ENCODE measurements around the gene STAT5B.
"Not testable (repeated sequence)": the region's sequence is repeated elsewhere in the genome, so short reads cannot be mapped to it uniquely, and the experiment has no call there.

STAT5B gene

DNA sequence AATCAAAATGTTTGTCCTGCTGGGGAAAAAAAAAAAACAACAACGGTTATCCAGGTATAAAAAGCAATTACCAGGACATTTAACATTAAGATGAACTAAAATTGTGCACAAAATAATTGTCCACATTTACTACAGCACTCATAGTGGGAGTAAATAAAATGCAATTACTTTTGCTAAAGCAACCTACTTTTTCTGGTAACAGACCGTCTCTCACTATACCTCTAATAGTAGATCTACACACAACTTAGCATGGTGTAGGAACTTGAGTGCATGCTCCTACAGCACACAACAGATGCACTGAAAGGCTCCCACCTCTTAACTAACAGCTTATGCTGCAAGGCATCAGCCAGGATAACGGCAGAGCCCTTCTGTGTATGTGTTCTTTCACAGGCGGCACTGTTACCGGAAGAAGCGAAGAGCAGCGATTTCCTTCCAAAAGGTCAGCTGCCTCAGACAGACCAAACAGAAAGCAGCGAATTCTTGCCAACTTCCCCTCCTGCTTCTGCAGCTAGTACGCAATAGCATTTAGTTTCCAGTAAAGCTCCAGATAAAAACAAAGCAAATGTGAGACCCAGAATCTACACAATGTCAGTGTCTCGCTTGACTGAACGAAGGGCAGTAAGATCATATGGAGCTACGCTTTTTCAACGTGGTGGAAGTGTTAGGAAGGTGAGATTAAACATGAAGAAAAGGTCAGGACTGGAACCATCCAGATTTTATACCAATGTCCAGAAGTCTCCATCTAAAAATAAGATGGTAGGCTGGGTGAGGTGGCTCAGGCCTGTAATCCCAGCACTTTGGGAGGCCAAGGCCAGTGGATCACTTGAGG lies 27.6 kb downstream of the STAT5B start:
- no peak overlapping the region for H3K4me3 ChIP-seq (ENCODE audit: low read depth, low read length)
- DNase-seq (ENCODE audit: low read depth): peak; percentile 36
- in situ Hi-C loops (cut with HindIII; ENCODE audit: low sequenced_read_pairs): no loop called here
- TF ChIP-seq, protein P1, sequence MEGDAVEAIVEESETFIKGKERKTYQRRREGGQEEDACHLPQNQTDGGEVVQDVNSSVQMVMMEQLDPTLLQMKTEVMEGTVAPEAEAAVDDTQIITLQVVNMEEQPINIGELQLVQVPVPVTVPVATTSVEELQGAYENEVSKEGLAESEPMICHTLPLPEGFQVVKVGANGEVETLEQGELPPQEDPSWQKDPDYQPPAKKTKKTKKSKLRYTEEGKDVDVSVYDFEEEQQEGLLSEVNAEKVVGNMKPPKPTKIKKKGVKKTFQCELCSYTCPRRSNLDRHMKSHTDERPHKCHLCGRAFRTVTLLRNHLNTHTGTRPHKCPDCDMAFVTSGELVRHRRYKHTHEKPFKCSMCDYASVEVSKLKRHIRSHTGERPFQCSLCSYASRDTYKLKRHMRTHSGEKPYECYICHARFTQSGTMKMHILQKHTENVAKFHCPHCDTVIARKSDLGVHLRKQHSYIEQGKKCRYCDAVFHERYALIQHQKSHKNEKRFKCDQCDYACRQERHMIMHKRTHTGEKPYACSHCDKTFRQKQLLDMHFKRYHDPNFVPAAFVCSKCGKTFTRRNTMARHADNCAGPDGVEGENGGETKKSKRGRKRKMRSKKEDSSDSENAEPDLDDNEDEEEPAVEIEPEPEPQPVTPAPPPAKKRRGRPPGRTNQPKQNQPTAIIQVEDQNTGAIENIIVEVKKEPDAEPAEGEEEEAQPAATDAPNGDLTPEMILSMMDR (IDR thresholded peaks at IDR 0.05; ENCODE audit: low read depth, low read length, missing control alignments): no peak

DNA sequence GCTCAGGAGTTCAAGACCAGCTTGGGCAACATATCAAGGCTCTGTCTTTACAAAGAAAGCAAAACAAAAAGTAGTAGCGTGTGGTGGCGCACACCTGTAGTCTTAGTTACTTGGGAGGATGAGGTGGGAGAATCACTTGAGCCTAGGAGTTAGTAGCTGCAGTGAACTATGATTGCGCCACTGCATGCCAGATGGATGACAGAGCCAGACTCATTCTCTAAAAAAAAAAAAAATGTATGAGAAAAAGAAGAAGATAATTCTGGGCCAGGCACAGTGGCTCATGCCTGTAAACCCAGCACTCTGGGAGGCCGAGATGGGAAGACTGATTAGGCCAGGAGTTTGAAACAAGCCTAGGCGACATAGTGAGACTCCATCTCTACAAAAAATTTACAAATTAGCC lies 28.5 kb downstream of the STAT5B start:
- DNase-seq (ENCODE audit: low read depth): no peak
- in situ Hi-C loops (cut with HindIII; ENCODE audit: low sequenced_read_pairs): no loop called here
- TF ChIP-seq, protein P1 (IDR thresholded peaks at IDR 0.05; ENCODE audit: low read depth, low read length, missing control alignments): no peak
- no peak overlapping the region for H3K4me3 ChIP-seq (ENCODE audit: low read depth, low read length)

DNA sequence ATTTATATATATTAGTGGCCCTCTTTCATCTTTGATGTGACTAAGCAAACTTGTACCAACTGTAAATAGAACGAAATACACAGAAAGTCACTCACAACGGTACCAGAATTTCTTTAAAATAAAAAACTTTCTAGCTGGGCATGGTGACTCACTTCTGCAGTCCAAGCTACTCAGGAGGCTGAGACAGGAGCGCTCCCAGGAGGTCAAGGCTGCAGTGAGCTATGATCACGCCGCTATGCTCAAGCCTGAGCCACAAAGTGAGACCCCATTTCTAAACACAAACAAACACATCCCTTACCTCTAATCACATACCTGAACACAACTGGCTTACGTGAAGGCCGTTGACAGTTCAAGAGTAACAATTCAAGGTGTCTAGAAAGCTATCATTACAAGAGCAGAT lies 29.7 kb downstream of the STAT5B start:
- H3K4me3 ChIP-seq (ENCODE audit: low read depth, low read length): no peak overlapping the region
- no peak for DNase-seq (ENCODE audit: low read depth)
- TF ChIP-seq, protein P1 (IDR thresholded peaks at IDR 0.05; ENCODE audit: low read depth, low read length, missing control alignments): no peak
- in situ Hi-C loops (cut with HindIII; ENCODE audit: low sequenced_read_pairs): no loop called here

DNA sequence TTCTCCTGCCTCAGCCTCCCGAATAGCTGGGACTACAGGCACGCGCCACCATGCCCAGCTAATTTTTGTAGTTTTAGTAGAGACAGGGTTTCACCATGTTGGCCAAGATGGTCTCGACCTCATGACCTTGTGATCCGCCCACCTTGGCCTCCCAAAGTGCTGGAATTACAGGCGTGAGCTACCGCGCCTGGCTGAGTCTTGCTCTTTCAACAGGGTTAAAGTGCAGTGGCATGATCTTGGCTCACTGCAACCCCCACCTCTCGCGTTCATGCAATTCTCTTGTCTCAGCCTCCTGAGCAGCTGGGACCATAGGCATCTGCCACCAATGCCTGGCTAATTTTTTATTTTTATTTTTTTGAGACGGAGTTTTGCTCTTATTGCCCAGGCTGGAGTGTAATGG lies 31.0 kb downstream of the STAT5B start:
- DNase-seq (ENCODE audit: low read depth); H3K4me3 ChIP-seq (ENCODE audit: low read depth, low read length); in situ Hi-C loops (cut with HindIII; ENCODE audit: low sequenced_read_pairs): not testable (repeated sequence)

DNA sequence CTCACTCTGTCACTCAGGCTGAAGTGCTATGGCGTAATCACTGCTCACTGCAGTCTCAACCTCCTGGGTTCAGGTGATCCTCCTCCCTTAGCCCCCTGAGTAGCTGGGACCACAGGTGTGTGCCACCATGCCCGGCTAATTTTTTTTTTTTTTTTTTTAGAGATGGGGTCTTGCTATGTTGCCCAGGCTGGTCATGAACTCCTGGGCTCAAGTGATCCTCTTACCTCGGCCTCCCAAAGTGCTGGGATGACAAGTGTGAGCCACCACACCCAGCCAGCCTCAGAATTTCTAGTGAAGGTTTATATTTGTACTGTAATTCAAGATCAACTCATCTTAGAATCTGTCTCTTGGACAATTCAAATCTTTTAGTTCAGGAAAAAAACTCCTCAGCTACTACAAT lies 32.1 kb downstream of the STAT5B start:
- H3K4me3 ChIP-seq (ENCODE audit: low read depth, low read length); DNase-seq (ENCODE audit: low read depth); in situ Hi-C loops (cut with HindIII; ENCODE audit: low sequenced_read_pairs): not testable (repeated sequence)

DNA sequence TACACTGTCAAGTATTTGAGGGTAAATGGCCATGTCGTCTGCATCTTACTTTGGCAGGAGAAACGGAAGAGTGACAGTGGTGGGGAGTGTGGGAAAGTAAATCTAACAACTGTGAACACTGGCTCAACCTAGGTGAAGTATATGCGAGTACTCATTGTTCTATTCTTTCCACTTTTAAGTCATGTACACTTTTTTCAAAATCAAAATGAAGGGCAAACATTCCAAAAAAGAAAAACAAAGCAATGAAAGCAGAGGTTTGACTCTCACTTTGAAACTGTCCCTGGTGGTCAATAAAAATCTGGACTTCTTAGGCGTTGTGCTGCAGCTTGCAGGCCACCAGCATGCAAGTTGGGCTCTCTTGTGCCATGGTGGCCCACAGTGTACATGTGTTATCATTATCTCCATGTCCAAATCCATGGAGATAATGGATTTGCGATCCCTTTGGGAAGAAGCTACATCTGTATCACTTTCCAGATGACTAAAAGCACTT lies 32.7 kb downstream of the STAT5B start:
- TF ChIP-seq, protein P1 (IDR thresholded peaks at IDR 0.05; ENCODE audit: low read depth, low read length, missing control alignments): no peak
- no peak overlapping the region for H3K4me3 ChIP-seq (ENCODE audit: low read depth, low read length)
- DNase-seq (ENCODE audit: low read depth): no peak
- in situ Hi-C loops (cut with HindIII; ENCODE audit: low sequenced_read_pairs): no loop called here

DNA sequence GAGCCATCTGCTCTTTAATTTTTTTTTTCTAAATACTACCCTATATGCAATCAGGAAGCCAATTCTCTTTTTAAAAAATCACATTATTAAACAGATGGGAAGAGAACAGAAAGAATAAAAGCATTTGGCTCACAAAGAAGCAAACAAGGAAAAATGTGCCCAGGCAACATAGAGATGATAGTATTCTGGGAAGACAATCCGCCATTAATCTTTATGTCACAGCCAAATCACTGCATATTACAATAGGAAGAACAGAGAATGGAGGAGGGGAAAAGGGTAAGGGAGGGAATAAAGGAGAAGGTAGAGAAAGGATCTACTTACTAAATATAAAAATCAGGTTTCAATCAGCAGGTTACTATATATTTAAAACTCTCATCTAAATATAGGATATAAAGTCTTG lies 34.3 kb downstream of the STAT5B start:
- no peak for DNase-seq (ENCODE audit: low read depth)
- H3K4me3 ChIP-seq (ENCODE audit: low read depth, low read length): no peak overlapping the region
- in situ Hi-C loops (cut with HindIII; ENCODE audit: low sequenced_read_pairs): no loop called here
- TF ChIP-seq, protein P1 (IDR thresholded peaks at IDR 0.05; ENCODE audit: low read depth, low read length, missing control alignments): no peak

DNA sequence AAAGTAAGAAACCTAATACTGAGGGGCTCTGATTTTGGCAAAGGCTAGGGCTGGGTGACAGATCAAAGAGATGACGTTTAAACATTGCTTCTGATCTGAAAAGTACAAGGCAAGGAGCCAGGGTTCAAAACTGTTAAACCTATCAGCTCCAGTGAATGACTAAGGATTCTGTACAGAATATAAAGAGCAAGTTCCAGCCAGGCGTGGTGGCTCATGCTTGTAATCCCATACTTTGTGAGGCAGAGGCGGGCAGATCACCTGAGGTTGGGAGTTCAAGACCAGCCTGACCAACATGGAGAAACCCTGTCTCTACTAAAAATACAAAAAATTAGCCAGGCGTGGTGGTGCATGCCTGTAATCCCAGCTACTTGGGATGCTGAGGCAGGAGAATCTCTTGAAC lies 35.3 kb downstream of the STAT5B start:
- H3K4me3 ChIP-seq (ENCODE audit: low read depth, low read length); DNase-seq (ENCODE audit: low read depth); in situ Hi-C loops (cut with HindIII; ENCODE audit: low sequenced_read_pairs): not testable (repeated sequence)

All from astrocyte of the cerebellum (primary cell).